Measurements from ENCODE around the gene PROB1. TPM values are rescaled to one million over a fixed set of nuclear protein-coding genes. Genes with fewer than 3 reads are reported as not detected.

Gene PROB1
- total and polyA plus RNA-seq, 9 of the 15 experiments (the other 6 are each of a cell fraction or from before 2014, with no cell fraction given), result 0.01 to 1.8 (median 0.47) TPM

DNA sequence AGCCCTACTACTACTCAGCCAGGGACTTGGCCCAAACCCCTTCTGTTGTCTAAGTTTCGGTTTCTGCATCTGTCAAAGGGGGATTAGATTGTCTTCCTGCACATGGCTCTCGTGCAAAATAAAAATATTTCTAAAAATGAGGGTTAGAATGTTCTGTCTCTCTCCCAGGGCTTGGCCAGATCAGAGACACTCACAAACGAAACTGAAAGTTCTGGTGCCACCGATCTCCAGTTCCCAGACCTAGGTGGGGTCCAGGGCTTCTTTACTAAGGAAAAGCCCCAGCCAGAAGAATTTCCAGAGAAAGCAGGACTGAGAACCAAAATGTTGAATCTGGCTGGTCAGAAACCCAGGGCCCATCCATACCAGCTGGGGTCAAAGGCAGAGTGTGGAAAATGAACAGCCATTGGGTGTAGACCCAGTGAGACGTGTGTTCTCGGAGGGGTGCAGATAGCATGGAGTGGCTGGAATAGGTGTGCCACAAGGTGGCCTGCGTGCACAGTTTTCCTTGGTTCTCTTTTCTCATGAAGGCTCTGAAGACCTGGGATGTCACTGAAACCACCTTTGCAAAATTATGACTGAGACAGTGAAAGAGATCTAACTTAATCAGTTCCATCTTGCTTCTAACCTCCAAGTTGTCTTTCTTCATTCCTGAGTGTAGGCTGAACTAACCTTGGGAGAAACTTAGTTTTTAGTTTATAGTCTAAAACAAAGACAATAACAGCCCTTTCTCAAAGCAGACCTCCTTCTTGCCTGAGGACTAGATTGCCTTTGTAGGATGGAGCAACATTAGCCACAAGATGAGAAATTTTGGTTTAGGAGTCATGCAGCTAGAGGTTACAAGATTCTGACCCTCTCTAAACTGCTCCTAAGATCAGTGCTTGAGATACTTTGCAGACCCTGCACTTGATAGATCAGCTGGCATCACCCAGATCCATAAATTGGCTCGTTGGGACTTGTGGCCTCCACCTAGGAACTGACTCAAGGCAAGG is 9.5 kb downstream of the PROB1 start (continued):
- TF ChIP-seq MCM2 (IDR thresholded peaks at IDR 0.05; ENCODE audit: low read depth), result no peak
- no peak for TF ChIP-seq ZNF124 (CRISPR knock-in tag; IDR thresholded peaks at IDR 0.05)
- TF ChIP-seq, protein P1, sequence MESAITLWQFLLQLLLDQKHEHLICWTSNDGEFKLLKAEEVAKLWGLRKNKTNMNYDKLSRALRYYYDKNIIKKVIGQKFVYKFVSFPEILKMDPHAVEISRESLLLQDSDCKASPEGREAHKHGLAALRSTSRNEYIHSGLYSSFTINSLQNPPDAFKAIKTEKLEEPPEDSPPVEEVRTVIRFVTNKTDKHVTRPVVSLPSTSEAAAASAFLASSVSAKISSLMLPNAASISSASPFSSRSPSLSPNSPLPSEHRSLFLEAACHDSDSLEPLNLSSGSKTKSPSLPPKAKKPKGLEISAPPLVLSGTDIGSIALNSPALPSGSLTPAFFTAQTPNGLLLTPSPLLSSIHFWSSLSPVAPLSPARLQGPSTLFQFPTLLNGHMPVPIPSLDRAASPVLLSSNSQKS (CRISPR knock-in tag; IDR thresholded peaks at IDR 0.05), result no peak
- no peak for TF ChIP-seq TAF9B (IDR thresholded peaks at IDR 0.05; ENCODE audit: partially characterized antibody)
- no peak for TF ChIP-seq BMI1 (IDR thresholded peaks at IDR 0.05; ENCODE audit: low read length)
- no peak for TF ChIP-seq SRSF9 (IDR thresholded peaks at IDR 0.05; ENCODE audit: borderline replicate concordance, low read depth, low read length)
- no peak for TF ChIP-seq CBX2 (IDR thresholded peaks at IDR 0.05; ENCODE audit: insufficient read depth, low read length, poor library complexity, severe bottlenecking)
- TF ChIP-seq ASH1L (IDR thresholded peaks at IDR 0.05; ENCODE audit: borderline replicate concordance, low read depth, partially characterized antibody), result no peak
- no peak for TF ChIP-seq BDP1 (IDR thresholded peaks at IDR 0.05; ENCODE audit: insufficient read depth, insufficient read length)
- TF ChIP-seq SIRT6 (IDR thresholded peaks at IDR 0.05; ENCODE audit: low read depth, low read length), result no peak
- TF ChIP-seq, protein P2, sequence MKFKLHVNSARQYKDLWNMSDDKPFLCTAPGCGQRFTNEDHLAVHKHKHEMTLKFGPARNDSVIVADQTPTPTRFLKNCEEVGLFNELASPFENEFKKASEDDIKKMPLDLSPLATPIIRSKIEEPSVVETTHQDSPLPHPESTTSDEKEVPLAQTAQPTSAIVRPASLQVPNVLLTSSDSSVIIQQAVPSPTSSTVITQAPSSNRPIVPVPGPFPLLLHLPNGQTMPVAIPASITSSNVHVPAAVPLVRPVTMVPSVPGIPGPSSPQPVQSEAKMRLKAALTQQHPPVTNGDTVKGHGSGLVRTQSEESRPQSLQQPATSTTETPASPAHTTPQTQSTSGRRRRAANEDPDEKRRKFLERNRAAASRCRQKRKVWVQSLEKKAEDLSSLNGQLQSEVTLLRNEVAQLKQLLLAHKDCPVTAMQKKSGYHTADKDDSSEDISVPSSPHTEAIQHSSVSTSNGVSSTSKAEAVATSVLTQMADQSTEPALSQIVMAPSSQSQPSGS (CRISPR knock-in tag; IDR thresholded peaks at IDR 0.05), result no peak
- no peak for TF ChIP-seq RHOXF2B (CRISPR knock-in tag; conservative IDR thresholded peaks at IDR 0.05)
- no peak for TF ChIP-seq BRCA1 (IDR thresholded peaks at IDR 0.05)
- TF ChIP-seq BRCA1 (CRISPR knock-in tag; IDR thresholded peaks at IDR 0.05), result no peak
- TF ChIP-seq KDM5B (IDR thresholded peaks at IDR 0.05; ENCODE audit: insufficient replicate concordance, low read depth, low read length), result no peak
- no peak for TF ChIP-seq CCAR2 (IDR thresholded peaks at IDR 0.05; ENCODE audit: low read depth, low read length)
- no peak for TF ChIP-seq CAMTA2 (CRISPR knock-in tag; conservative IDR thresholded peaks at IDR 0.05)
- no peak for TF ChIP-seq ZKSCAN3 (CRISPR knock-in tag; IDR thresholded peaks at IDR 0.05)
- no peak for TF ChIP-seq ZNF146 (CRISPR knock-in tag; IDR thresholded peaks at IDR 0.05; ENCODE audit: unreplicated experiment)
- TF ChIP-seq KLF1 (tag; IDR thresholded peaks at IDR 0.05), result no peak
- TF ChIP-seq ZFX (CRISPR knock-in tag; IDR thresholded peaks at IDR 0.05), result peak; percentile 27; the same call in 1 of the 2 replicates
- TF ChIP-seq NCOA1 (IDR thresholded peaks at IDR 0.05; ENCODE audit: low read depth), result no peak
- no peak for TF ChIP-seq TCF7L2 (IDR thresholded peaks at IDR 0.05; ENCODE audit: low read depth, low read length)
- no peak for TF ChIP-seq TRIM28 (IDR thresholded peaks at IDR 0.05)
- TF ChIP-seq CHD1 (IDR thresholded peaks at IDR 0.05; ENCODE audit: low read length), result no peak
- no peak for TF ChIP-seq ZNF12 (CRISPR knock-in tag; IDR thresholded peaks at IDR 0.05)
- TF ChIP-seq CBFA2T3 (IDR thresholded peaks at IDR 0.05), result no peak
- TF ChIP-seq, protein P3, sequence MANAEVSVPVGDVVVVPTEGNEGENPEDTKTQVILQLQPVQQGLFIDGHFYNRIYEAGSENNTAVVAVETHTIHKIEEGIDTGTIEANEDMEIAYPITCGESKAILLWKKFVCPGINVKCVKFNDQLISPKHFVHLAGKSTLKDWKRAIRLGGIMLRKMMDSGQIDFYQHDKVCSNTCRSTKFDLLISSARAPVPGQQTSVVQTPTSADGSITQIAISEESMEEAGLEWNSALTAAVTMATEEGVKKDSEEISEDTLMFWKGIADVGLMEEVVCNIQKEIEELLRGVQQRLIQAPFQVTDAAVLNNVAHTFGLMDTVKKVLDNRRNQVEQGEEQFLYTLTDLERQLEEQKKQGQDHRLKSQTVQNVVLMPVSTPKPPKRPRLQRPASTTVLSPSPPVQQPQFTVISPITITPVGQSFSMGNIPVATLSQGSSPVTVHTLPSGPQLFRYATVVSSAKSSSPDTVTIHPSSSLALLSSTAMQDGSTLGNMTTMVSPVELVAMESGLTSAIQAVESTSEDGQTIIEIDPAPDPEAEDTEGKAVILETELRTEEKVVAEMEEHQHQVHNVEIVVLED (CRISPR knock-in tag; IDR thresholded peaks at IDR 0.05), result no peak
